SW480 (cell line): ENCODE measurements around the gene GOSR2.
A peak's percentile ranks its signal among the peaks of the same experiment; 100 is the strongest.
"Not testable (repeated sequence)": the region's sequence is repeated elsewhere in the genome, so short reads cannot be mapped to it uniquely, and the experiment has no call there.

Experiments
- DNase-seq: peaks from one replicate; pipeline ENCODE4 v3.0.0-alpha.2; 2016; ENCODE audit warnings: low spot score

Gene GOSR2

DNA sequence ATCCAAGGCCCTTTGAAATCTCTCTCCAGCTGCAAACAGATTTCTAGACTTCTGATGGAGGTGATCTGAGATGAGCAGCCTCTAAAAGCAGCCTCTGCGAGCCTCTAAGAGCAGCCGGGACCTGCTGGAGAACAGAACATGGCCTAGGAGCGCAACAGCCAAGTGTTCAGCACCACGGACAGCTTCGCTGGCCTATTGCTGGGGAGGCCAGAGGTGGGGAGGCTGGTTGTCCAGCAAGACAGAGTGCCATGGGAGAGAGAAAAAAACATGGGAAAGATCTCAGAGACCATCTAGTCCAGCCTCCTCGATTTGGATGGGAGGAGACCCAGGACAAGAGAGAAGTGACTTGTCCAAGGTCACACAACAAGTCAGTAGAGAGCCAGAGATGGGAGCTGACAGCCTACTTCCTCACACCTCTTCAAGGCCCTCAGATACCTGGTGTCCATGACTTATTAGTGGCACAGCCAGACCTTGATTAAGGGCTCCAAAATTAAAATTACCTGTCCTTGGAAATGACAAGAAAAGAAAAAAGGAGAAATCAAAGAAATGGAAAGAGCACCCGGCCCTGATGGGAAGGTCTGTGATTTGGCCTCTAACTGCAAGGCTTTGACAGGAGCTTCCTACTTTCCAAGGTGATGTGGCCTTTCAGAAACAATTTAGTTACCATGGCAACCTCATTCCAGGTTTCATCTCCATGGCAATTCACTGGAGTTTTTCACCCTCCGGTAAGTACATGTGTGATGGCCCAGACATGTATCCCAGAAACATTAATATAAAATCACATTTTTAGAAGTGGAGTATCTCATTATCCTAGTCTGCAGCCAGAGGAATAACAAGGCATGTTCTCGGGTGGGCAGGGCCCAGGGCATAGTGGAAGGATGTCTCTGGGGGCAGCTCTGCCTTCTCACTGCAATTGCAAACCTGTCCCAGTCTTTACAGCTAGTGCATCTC is 41.6 kb downstream of the GOSR2 start:
- no peak for DNase-seq

DNA sequence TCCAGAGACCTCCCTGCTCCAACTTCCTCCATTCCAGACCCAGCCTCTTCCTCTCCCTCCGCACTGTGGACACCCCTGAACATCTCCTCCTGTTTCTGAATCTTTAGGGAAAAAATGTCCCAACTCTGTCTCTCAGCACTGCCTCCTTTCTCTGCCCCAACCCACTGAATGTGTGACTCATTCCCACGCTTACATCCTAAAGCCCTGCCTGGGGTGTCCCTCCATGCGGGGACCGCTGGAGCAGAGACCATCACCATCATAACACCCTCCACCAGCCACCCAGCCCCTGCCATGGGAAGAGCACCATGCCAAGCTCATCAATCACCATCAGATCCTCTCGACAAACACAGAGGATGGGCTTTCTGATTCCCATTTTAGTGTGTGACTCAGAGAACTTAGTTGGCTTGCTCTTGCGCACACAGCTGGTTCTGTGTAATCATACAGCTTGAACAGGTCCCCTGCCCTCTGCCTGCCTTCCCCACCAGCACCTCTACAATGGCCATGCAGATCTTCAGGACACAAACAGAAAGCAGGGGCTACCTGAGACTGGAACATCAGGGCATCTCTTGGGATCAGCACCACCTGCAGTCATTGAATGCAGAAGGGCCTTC is 45.4 kb downstream of the GOSR2 start:
- DNase-seq, result no peak

DNA sequence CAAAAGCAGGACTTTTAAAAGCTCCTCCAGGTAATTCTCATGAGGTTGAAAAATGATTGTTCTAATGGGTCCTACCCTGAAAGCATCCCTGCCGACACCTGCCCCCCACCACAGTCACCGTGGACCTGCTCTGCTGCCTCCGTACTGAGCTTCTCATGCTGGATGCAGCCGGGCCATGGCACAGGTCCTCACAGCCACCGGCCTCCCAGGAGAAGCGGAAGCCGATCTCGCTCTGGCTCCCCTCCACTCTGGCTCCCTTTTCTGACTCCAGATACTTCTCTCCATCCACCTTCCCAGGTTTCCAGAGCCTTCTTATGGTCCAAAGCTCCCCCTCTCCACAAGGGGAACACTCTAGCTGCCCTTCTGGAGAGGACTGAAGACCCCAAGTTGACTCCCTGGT is 45.9 kb downstream of the GOSR2 start:
- DNase-seq, result no peak

DNA sequence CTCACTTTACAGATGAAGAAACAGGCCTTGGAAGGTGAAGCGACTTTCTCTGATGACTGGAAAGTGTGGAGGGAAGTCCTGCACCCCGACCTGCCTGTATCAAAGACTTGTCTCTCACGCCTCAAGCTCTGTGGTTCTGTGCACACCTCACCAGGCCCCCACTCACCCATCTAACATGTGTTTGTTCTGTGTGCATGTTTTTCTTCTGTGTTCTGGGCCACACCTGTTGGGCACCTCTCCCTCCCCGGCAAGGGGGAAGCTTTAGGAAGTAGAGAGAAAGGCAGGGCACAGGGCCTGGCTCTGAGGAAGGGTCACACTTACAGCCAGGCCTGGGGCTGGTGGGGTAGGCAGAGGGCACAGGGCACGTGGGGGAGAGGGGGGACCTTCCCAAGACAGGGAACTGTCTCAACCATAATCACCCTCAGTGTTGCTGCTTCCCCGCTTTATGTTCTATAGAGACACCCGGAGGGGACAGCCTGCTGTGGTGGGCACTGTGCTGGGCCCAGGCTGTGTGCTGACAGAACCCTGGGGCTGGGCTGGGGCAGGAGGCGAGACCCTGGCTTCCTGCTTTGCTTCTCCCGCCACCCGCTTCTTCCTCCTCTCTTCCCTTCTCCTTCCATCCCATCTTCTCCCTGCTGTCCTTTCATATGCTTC is 48.8 kb downstream of the GOSR2 start:
- DNase-seq, result no peak

DNA sequence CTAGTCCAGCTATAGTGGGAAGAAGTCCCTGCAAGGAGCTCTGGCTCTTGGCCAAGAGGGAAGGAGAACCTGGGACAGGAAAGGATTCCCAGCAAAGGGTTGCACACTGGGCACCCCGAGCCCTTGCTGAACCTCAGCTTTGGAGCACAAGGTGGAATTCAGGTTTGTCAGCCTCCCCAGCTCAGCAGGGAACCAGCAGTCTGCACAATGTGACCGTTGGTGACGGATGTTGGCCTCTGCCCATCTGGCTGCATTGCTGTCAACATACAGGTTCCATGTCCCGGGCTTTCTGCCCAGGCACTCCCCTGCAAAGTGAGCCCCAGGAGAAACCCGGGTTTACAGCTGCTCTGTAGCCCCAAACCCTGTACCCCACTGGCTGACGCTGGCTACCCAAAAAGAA is 49.4 kb downstream of the GOSR2 start:
- DNase-seq, result no peak

DNA sequence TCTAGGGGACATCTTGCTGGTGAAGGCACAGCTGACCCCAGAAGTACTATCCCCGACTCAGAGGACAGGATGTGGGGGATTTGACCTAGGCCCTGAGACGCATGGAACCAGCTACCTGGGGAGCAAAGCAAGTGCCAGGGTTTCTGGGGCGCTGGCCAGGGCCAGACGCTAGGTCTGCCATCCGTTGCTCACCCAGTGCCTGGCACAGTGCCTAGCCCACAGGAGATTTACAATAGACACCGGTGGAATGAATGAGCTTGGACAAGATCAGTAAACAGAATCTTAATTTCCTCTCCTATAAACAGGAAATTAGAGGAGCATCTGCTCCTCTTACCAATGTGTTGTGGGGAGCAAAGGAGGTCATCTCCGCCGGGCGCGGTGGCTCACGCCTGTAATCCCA is 51.1 kb downstream of the GOSR2 start:
- no peak for DNase-seq

DNA sequence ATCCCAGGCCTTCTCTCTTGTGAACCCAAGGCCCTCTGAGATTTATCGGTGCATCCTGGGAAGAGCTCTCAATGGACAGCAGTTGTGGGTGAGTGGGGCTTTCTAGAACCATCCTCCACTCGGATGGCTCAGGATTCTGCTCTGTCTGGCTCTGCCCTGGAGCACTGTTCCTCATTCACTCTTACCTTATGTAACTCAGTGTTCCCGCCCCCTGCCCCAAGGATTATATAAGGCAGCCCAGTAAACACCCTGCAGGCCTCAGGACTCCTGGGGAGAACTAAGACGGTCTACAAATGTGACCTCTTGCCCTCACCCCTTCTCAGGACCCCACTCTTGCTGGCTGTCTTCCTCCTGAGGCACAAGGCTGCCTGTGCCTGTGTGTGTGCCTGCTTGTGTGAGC is 52.3 kb downstream of the GOSR2 start:
- no peak for DNase-seq

DNA sequence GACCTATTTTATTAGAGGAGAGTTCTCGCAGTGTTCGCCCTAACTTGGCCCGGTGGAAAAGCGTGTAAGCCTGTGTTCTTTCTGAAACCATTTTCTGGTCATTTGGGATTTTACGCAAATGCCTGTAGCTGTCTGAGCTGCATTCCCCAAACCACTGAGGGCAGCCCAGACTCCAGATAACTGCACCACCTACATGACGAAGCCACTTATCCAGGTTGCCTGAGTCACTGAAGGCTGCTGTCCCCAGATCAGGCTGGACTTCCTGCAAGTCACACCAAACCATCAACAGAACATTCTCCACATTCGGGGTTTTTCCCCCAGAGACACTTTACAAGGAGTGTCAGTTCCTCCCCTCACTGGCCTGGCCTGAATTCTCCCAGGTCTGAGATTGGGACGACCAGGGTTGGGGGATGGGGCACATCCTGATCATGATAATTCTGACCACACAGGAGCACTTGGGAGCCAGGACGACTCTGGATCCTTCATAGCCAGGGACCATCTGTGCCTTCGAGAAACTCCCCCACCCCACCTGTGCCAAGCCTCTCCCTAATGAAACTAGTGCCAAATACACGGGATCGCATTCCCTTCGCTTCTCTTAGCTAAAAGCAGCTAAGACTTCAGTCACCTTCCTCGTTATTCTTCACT is 53.8 kb downstream of the GOSR2 start:
- peak; percentile 42 for DNase-seq

DNA sequence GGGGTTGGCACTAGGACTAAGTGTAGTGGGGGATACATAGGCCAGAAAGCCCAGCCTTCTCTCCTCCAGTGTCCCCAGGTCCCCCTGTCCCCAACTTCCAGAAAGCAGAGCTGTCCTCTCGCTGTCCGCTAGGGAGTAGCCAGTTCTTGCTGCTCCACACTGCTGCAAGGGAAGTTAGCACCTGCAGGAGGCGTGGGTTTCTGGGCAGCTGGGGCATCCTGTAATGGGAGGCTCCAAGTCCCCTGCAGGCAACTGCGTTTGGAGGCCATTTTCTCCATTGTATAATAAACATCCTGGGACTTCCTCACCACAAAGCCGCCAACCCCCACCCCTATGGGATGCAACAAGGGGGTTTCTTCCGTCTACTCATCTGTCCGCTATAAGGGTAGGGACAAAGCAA is 54.4 kb downstream of the GOSR2 start:
- peak; percentile 53 for DNase-seq

DNA sequence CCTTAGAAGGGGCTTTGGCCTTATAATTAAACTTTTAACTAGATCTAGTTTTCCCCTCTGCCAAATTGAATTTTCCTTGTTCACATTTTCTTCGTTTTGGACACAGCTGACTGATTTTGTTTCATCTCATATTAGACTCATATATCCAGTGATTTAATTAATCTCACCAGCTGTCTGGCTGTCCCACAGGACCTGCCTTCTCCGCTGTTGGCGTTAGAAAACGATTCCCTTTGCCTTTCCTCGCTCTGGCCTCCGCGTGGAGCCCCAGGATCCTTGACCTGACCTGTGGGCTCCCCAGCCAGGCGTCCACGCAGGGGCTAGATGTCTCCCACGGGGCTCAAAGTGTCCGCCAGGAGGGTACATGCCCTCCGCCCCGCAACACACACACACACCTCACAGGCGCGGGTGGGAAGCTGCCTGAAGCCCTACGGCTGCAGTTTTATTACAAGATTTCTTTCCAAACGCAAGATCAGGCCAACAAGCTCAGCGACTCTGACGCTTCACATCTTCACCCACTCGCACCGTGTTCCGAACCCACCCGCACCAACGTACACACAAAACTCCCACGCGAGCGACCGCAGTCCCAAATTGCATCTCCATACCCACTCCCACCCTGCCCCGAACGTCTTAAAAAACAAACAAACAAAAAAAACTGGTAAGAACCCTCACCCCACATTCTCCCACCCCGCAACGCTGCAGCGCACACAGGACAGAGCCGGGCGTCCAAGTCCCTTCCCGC is 55.0 kb downstream of the GOSR2 start:
- no peak for DNase-seq

DNA sequence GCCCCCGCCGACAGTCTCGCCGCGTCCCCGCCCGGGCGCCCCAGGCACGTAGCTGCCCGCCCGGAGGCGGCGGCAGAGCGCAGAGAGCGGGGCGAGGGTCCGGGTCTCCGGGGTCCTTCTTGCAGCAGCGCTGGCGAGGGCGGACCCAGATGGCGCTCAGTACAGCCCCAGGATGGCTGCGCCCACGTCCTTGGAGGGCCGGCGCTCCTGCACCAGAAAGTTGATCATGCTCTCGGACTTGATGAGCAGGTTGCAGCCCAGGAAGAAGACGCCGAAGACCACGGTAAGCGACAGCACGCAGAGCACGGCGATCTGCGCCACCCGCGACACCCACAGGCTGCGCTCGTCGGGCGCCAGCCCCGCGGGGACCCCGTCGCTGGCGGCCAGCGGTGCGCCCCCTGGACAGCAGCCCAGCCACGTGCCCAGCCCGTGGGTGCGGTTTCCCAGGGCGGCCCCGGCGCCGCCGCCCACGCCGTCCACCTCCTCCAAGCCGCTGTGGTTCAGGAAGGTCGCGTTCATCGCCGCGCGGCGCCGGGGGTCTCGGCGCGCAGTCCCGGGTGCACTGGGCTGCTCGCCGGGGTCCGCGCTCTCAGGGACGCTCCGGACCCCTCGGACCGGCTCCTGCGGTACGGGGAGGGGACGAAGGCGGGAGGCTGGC is 55.7 kb downstream of the GOSR2 start:
- DNase-seq, result peak; percentile 33

DNA sequence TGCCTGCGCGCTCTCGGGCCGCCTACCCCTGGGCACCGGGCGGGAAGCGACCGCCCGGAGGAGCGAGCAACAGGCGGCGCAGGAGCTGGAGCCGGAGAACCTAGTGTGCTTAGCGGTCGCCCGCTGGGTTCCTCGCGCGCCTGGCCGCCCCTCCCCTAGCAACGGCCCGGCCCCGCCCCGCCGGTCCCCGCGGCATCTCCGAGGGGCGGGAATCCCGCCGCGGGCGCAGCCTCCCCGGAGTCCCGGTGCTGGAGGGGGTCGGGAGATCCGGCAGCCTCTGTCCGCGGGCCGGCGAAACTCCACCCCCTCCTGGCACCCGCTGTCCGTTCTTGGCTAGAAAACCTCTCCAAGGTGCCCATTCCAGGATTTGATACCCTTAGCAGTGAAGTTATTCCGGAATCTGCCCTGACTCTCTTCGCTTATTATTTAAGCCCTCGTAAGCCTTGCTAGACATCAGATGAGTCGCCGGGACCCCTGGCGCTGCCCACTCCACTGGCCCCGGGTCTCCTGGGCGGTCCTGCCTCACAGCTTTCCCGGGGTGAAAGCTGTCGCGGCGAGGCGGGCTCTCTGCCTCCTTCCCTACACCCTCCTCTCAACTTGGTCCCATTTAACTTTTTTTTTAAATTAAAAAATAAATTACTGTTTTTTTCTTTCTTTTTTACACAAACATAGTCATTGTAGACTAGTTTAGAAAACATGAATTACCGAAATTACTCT is 56.3 kb downstream of the GOSR2 start, which contains the start of gene RPRML:
Gene RPRML, minus strand, starts transcription at position 107 of the 717 bp plus-strand sequence. CDS start 246 bp downstream, outside the sequence.
- DNase-seq, result peak; percentile 52

DNA sequence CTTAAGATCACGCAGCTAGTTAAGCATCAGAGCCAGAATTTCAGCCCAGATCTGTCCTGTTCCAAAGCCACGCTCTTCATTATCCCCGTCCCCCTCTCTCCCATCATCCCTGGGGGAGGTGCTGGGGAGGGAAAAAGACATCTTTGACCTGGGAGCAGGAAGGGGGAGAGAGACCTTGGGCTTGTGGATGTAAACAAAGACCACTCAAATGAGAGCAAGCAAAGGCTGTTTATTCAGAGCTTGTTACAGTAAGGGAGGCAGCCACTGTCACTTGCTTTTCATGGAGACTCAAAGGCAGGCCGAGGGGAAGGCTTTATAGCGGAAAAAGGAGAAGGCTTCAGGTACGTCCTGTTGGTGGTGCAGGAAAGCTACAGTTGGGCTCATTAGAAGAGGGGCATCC is 59.6 kb downstream of the GOSR2 start:
- DNase-seq, result no peak

DNA sequence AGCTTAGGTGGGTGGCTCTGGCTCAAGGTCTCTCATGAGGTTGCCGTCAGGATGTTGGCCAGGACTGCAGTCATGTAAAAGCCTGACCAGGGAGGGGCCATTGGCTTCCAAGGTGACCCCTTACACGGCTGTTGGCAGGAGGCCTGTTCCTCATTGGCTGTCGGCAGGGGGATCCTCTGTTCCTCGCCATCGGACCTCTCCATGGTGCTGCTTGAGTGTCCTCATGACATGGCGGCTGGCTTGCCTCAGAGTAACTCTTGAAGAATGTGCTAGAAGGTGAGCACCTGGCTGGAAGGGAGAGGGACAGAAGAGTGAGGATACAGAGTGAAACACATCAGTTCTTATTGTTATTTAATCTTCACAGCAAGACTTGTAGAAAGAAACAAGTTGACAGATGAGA is 60.8 kb downstream of the GOSR2 start:
- no peak for DNase-seq

DNA sequence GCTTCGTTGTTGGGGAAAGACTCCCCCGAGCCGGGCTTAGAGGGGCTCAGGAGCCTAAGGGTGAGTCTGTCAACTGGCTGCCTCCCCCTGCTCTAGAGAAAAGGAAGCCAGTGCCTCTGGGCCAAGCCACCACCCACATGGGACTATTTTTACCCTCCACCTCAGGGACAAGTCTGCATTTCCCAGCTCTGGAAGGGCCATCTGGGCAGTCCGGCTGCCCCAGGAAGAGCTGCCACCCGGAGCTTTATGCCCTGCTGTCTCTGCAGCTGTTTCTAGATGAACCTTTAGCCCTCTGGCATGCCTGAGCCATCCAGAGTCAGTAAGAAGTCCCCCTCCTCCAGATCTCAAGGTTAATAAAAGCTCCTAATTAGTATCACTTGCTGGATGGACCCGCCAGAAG is 61.4 kb downstream of the GOSR2 start:
- no peak for DNase-seq

DNA sequence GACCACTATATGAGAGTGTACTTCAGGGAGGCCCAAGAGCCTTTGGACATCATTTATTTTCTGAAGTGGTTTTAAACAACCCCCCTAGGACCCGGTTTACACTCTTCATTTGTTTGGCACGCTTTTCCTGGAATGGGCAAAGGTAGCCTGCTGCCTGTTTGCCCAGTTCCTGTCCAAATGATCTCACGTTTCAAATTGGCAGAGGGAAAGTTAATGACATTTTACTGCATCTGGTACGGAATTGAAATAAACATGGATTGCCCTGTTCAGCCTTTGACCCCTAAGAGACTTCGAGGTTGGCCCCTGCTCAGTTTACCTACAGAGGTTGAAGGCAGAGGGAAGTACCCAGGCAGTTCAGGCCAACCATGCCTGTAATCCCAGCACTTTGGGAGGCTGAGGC is 61.9 kb downstream of the GOSR2 start:
- no peak for DNase-seq

DNA sequence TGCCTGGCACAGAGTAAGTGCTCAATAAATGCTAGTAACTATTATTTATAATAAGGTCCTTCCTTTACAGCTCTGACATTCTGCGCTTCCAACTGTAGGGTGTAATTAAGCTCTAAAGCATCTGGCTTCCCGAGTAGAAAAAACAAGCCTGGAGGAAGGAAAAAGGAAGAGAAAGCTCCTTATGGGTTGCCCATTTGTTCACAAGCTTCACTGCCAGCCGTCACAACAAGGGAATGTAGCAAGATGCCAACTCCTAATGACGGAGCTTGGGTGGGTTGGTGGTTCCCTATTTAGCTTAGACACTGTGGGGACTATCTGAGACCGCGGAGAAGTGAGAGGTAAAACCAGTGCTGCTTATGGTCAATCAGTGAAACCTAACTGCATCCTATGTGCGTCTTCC is 63.4 kb downstream of the GOSR2 start:
- DNase-seq, result no peak

DNA sequence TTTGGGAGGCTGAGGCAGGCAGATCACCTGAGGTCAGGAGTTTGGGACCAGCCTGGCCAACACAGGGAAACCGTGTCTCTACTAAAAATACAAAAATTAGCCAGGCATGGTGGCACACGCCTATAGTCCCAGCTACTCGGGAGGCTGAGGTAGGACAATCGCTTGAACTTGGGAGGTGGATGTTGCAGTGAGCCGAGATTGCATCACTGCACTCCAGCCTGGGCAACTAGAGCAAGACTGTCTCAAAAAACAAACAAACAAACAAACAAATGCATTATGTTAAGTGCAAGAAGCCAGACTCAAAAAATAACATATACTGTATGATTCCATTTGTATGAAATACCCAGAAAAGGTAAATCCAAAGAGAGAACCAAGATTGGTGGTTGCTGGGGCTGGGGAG is 65.0 kb downstream of the GOSR2 start:
- DNase-seq, result not testable (repeated sequence)

DNA sequence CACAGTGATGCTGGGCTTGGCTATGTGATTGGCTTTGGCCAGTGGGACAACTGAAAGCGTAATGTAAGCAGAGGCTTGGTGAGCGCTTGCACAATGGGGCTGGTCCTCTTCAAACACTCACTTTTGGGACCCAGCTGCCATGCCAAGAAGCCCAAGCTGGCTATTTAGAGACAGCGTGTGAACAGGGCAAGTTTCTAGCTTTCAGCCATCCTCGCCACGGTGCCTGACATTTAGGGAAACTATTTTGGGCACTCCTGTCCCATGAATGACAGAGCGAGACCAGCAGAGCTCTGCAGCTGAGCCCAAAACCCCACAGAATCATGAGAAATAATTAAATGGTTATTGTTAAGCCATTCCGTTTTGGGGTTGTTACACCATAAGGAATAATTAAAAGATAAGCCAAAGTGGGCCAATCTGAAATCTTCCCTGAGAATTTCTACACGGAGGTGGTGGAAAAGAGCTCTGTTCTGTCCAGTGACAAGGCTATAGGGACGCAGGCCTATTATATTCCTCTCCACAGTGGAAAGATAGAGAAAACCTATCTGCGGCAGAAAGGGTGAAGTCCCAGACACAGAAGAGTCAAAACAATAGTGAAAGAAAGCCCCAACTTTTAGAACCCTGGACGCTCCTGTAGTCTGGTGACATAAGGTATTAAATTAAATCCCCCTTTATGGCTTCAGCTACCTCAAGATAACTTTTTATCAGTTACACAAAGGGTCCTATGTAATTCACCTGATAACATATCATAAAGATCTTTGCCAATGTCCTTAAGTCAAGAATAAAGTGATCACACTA is 66.9 kb downstream of the GOSR2 start:
- no peak for DNase-seq

DNA sequence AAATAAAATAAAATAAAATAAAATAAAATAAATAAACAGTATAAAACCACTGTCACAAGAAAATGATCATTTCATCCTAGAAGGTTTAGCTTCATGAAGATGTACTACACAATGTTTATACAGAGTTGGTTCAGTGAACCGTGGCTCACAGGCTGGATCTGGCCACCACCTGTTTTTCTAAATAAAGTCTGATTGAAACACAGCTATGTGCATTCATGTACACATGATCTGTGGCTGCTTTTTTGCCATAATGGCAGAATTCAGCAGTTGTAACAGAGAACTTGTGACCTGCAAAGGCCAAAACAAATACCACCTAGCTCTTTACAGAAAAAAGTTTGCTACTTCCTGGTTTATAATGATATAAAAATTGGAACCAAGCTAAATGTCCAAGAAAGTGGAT is 68.7 kb downstream of the GOSR2 start:
- DNase-seq, result no peak
